HG02981 (cell line): ENCODE data around the gene GLRX3.

Experiments used
- ATAC-seq: cut with Tn5 transposase; IDR thresholded peaks from one replicate; pipeline ENCODE4 v1.9.1; 2021; ENCODE audit warnings: mild to moderate bottlenecking, moderate library complexity; ENCODE audit not compliant: unreplicated experiment

GLRX3 gene

DNA sequence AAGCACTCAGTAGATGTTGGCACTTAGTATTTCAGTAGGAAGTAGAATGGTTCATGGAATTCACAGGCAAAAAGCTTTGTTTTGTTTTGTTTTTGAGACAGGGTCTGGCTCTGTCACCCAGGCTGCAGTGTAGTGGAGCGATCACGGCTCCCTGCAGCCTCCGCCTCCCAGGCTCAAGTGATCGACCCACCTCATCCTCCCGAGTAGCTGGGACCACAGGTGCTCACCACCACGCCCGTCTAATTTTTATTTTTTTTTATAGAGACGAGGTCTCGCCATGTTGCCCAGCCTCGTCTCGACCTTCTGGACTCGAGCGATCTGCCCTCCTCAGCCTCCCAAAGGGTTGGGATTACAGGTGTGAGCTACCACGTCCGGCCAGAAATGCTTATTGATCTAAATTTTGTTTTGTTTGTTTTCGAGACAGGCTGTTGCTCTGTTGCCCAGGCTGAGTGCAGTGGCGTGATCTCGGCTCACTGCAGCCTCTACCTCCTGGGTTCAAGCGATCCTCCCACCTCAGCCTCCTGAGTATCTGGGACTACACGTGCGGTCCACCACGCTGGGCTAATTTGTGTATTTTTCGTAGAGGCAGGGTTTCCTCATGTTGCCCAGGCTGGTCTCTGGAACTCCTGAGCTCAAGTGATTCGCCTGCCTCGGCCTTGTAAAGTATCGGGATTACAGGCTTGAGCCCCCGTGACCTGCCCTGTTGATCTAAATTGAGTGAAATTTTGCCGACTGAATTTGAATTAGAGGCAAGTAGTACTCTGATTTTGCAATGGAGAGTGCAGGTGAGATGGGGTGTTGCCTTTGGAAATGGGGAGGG is 1.7 kb downstream of the GLRX3 start:
- ATAC-seq = no peak

DNA sequence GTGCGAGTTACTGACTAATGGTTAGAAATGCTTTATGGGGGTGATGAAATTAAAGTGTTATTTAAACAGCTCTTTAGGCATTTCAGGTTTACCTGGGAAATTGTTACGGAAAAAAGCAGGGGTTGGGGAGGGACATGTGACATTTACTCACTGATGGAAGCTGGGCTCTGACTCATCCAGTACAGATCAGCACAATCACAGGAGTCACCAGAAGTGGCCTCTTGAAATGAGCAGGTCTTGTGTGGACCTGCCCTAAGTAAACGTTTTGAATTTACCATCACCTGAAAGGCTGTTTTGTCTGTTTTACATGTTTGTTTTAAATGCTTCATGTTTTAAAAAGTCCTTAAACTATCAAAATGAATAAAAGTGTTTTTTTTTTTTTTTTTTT is 2.3 kb downstream of the GLRX3 start:
- no peak for ATAC-seq

DNA sequence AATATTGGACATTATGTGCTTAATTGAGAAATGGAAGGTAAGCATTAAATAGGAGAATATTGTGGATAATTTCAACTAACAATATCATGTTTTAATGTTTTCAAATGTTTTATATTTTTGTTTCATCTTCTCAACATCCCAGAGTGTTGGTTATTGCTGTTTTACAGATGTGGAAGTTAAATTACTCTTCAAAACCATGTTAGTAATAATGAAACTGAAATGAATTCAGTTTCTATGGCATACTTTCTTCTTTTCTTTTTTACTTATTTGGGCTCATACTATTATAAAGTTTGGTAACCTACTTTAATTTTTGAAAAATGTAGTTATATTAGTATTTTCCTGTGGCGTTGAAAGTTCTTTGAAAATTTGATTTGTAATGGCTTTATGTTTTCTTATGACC is 4.2 kb downstream of the GLRX3 start:
- no peak for ATAC-seq

DNA sequence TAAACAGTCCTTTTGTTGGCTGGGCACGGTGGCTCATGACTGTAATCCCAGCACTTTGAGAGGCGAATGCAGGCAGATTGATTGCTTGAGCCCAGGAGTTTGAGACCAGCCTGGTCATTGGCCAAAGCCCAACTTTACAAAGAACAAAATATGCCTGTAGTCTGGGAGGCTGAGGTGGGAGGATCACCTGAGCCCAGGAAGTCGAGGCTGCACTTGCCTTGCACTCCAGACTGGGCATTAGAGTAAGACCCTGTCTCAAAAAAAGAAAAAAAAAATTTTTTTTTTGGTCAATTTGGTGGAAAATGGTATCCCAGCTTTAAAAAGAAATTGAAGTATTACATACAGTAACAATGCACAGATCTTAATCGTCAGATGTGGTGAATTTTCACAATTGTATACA is 4.8 kb downstream of the GLRX3 start:
- no peak for ATAC-seq

DNA sequence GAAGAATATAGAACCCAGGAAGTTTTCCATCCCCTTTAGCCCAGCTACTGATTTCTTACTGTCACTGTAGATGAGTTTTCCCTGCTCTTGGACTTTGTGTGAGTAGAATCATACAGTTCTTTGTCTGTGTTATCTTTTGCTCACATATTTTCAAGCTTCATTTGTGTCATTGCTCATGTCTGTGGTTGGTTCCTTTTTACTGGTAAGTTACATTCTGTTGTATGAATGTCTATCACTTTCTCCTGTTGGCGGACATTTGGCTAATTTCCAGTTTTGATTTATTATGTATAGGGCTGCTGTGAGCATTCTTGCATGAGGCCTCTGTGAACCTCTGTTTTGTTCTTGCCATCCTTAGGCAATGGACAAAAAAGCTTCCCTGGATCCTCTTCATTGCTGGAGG is 5.3 kb downstream of the GLRX3 start:
- ATAC-seq = peak; percentile 34

DNA sequence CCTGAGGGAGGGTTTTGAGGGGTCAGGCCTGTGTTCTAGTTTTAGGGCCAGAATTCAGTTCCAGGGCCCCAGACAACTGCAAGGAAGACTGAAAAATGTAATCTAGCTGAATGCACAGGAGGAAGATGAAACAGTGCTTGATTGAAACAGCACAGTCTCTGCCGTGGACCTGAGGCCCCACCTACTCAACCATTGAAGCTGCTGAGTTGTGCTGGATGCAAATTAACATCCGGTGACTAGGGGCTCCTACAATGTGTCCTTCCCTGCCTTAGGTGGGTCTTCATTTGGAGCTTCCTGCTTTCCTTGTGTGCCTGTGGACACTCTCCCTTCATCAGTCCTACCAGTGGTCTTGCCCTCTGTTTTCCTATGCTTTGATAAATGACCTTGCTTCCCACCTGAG is 5.7 kb downstream of the GLRX3 start:
- ATAC-seq = peak; percentile 80

DNA sequence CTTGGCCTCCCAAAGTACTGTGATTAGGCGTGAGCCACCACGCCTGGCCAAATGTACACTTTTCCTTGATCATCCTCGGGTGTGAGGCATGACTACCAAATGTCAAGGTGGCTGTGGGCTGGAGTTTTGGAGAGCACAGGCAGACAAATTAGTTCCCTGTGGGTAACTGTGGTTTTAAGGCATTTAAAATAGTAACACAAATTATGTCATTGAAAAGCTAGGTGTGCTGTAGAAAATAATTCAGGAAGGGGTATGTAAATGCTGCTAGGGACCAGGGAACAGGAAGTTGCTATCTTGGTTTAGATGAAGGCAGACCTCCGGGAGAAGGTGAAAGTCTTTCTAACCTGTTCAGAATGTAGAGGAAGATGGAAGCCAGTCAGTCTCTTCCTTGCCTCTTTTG is 9.9 kb downstream of the GLRX3 start:
- ATAC-seq = no peak

DNA sequence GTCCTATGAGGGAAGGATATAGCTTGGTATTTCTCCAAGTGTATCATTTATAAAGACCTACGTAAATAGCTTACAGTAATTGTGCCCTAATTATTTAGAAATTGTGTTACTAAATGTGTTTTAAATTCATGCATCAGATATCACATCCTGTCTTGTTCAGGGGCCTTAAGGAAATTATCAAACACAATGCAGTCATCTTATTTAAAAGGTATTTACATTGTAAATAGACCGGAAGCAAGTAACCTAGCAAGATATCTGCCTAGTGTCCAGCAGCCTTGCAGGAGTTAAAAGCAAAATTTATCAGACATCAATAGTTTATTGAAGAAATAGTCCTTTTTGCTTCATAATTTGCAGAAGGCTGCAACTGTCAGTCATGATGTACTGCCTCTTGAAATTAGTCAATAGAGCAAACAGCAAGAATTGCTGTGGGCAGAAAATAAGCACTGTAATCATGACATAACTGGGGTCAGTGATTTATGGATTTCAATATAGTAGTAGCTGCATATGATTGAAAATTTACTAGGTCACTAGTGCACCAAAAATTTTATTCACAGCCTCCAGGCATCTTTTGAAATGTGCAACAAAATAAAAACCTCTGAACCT is 23.1 kb downstream of the GLRX3 start:
- ATAC-seq = no peak

DNA sequence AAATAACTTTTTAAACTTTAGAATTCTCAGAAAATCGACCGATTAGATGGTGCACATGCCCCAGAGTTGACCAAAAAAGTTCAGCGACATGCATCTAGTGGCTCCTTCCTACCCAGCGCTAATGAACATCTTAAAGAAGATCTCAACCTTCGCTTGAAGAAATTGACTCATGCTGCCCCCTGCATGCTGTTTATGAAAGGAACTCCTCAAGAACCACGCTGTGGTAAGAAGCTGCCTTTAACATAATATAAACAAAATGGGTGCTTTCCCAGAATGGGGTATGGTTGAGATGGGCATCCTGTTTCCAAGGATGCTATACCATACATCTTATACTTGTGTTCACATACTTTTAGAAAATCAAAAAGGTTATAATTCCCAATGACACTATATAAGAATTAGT is 24.6 kb downstream of the GLRX3 start:
- ATAC-seq = no peak

DNA sequence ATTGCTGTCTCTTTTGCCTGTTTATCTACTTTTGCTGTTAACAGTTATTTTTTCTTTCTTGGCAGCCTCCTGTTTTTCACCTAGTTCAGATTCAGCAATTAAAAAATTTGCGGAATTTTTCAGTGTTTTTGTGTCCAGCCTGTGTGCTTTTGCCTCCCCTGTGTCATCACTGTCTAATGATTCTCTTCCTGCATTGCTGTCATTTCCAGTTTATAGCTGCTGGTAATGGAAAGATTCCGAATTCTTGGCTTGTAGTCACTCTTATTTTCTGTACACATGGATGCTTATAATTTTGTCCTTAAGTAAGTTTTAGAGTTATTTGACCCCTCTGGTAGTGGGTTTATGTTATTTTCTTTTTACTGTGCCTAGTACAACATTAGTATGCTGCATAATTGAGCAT is 25.1 kb downstream of the GLRX3 start:
- no peak for ATAC-seq

DNA sequence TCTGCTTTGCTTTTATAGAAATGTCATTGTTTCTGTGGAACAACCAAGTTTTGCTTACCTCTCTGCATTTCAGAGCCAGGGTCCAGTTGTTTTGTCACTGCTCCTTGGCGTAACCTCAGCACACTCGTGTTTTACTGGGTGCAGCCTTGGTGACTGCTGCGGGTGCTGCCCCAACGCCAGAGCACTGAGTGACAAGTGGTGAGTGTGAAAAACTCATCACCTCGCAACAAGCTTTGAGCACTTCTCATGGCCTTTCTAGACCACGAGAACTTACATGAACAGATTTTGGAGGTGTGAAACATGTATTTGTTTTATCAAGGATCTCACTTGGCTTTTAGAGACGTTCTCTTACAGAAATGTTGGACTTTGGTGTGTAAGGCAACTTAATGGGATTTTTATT is 31.0 kb downstream of the GLRX3 start:
- ATAC-seq = no peak

DNA sequence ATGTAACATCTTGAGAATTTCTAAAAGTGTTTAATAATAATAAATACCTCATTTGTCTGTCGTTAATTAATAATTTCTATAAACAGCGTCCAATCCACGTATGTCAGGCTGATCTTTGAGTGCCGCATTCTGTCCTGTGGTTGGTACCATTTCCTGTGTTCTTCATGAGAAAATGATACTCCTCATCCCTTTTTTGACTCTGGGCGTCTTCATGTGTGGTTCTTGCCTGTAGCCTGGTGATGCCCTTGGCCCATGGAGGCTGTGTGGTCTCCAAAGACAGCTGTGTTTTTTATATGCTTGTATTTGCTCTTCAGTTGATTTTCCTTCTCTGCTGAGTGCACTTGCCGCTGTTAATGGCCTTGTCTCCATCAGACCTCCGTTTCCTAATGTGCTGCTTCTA is 31.5 kb downstream of the GLRX3 start:
- no peak for ATAC-seq

DNA sequence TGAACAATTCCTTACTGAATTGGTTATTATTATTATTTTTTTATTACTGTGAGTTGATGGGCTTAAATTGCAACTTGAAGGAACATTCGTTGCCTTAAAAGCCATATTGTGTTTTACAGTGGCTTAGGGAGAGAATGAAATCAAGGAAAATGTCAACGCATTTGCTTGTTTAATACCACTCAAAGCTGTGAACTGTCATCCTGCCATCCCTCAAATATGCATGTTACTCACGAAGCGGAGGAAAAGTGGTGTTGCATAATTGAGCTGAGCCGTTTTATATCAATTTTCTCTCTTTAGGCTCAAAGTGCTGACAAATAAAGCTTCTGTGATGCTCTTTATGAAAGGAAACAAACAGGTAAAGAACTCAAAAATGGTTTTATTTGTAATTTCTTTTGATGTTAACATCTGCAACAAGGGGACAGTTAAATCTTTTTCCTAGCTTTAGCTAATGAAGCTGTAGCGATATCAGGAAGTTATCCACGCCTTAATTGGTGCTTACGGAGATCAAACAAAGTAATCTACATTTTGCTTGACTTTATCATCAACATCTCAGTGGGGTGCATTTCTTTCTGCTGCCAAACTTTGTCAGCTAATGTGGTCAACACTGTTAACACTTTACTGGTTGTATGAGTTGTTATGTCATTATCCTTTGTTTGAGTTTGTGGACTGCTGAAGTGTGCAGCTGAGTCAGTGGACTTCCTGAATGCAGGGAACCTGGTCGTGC is 33.1 kb downstream of the GLRX3 start:
- ATAC-seq = no peak

DNA sequence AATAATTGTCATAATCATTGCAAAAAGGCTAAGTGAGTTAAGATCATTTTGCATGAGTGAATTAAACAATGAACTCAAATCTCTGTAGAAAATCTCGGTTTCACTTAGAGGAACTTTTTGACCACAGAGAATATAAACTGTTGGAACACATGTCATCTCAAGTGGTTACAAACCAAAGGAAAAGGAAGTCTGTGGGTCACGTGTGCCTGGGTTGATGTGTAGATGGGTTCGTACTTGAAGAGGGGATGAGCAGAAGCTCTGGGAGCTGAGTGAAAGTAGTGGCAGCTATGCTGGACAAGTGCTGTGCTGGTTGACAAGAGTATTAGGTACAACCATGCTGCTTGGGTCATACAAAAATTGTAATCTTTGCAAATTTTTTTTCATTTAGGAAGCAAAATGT is 35.0 kb downstream of the GLRX3 start:
- ATAC-seq = no peak

DNA sequence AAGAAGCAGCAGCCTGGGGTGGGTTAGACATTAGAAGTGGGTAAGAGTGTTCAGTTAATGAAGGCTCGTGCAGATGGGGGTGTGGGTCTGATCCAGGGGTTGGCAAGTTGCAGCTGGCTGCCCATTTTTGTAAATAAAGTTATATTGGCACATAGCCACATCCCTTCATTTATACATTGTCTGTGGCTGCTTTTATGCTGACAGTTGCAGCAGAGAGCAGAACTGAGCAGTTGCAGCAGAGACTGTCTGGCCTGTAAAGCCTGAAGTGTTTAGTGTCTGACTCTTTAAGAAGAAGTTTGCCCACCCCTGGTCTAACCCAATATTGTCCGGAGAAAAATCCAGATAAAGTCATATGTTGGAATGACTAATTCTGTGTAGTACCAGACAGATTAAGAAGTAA is 38.1 kb downstream of the GLRX3 start:
- ATAC-seq = no peak

DNA sequence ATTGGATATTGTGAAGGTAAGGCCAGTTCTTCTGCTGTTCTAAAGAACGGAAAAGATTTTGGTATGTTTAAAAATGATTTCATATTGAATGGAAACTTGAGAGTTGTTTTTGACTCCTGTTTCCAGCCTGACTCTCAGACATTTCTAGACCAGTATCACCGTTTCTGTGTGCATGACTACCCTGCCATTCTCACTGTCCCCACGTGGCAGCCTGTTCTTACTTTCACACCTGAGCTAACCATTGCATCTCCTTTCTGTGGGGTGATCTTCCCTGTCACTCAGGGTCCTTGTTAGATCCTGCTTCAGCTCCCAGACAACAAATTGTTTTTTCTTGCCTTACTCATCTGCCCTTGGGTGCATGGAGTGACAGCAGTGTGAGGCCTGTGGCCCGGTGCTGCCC is 38.9 kb downstream of the GLRX3 start:
- ATAC-seq = no peak

DNA sequence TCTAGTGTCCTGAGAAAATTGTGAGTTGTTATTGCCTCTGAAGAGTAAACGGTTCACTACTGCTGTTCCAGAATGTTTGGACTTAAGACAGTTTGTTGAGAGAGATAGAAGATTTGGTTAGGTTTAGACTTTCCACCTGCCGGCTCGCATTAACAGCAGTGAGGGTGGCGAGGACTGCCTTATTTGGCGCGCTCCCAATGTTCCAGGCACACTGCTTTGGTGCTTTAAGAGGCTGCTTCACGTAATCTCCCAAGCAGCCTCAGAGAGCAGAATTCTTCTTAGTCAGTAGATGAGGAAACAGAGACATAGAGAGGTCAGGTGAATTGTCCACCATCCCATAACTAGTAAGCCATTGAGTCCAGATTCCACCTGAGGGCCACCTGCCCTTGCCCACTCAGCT is 41.1 kb downstream of the GLRX3 start:
- ATAC-seq = no peak

DNA sequence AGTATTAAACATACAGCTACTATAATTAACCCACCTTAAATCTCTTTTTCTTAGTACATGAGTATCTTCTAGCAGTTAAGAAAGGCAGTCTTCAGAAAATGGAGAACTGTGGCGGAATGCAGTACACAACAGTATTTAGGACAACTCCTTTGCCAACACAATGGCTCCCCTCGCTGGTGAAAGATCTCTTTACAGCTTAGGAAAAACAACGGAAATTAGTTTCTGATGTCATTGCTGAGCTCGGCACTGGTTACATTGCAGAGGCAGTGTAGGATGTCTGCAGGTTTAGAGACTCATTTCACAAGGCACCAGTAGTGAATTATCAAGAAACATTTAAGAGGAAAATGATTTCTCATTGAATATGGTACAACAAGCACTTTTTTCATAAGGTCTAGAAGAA is 43.4 kb downstream of the GLRX3 start:
- no peak for ATAC-seq

DNA sequence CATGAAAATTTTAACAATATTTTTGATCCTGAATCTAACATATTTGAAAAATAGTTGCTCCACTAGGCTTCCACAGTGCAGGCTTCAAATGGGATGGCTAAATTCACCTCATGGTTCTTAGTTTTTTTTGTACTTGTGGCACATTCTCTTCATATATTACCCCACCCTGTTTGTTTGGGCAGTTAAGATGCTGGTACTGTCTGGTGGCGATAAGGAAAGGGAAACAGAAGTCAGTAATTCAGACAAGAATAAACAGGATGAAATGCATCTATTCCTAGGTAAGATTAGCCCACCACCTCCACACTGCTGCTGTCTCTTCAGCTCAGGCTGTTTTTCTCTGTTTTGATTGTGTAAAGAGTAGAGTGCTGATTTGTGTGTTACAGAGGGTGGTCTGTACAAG is 44.2 kb downstream of the GLRX3 start:
- no peak for ATAC-seq

DNA sequence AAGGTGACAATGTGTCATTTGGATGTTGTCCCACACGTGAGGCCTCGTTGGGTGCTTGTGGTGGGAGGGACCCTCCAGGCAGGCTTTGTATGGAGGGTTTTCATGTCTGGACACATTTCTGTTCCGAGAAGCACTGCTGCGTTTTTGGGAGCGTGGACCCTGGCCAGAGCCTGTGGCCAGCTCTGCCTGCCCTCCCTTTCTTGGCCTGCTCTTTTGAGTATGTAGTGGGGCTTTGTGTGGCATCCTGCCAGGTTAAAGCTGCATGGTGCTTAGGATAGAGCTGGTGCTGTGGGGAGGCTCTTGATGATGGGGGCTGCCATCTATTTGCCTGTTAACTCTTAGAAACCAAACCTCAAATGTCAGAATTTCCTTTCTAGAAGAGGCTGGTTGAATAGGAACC is 45.7 kb downstream of the GLRX3 start:
- ATAC-seq = no peak

DNA sequence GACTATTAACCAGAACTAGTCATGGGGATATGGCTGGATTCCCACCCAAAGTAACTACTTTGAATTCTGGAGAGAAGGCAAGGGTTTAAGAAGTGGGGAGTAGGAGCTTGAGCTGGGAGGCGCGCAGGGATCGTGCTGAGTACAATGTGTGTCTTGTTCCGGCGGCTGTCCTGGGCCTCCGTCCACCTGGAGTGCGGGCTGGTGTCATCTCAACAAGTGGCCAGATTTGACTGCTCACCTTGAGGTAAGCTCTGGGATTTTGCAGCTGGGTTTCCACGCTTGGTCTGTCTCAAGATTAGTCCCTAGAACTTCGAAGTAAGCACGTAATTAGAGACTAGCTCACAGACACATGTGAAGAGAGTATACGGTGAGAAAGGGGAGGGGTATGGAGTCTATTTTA is 49.4 kb downstream of the GLRX3 start:
- ATAC-seq = no peak
